DOHH2 (cell line): ENCODE measurements around the gene GNAT3.

Experiments
- H3F3A ChIP-seq: fragments of 200-600 bp; sonication (generic), shearing (Covaris generic); 2 replicates; pipeline ENCODE4 v1.6.0; 2016; ENCODE audit warnings: antibody characterized with exemption, mild to moderate bottlenecking; ENCODE audit not compliant: control insufficient read depth, insufficient read depth
- H3K27ac ChIP-seq: fragments of 200-600 bp; sonication (generic); 2 replicates; pipeline ENCODE4 v1.5.1; 2014; ENCODE audit warnings: low read depth, mild to moderate bottlenecking, low read length, moderate library complexity
- H3K27me3 ChIP-seq: fragments of 200-600 bp; sonication (generic); 2 replicates; pipeline ENCODE4 v1.6.1; 2014; ENCODE audit warnings: mild to moderate bottlenecking, low read length, mixed read lengths; ENCODE audit not compliant: control insufficient read depth
- H3K36me3 ChIP-seq: fragments of 200-600 bp; sonication (generic); 2 replicates; pipeline ENCODE4 v1.6.1; 2014; ENCODE audit warnings: mild to moderate bottlenecking, low read length, moderate library complexity, mixed read lengths; ENCODE audit not compliant: control insufficient read depth
- H3K4me1 ChIP-seq: fragments of 200-600 bp; sonication (generic); 2 replicates; pipeline ENCODE4 v1.6.1; 2014; ENCODE audit warnings: mild to moderate bottlenecking, low read length, mixed read lengths; ENCODE audit not compliant: control insufficient read depth
- H3K4me2 ChIP-seq: fragments of 200-600 bp; sonication (generic); 2 replicates; pipeline ENCODE4 v1.6.0; 2014; ENCODE audit warnings: mild to moderate bottlenecking, low read length, moderate library complexity
- H3K4me3 ChIP-seq: fragments of 200-600 bp; sonication (generic); 2 replicates; pipeline ENCODE4 v1.5.1; 2014; ENCODE audit warnings: mild to moderate bottlenecking, low read length, mixed read lengths
- H3K79me2 ChIP-seq: fragments of 200-600 bp; sonication (generic); 2 replicates; pipeline ENCODE4 v1.6.1; 2014; ENCODE audit warnings: mild to moderate bottlenecking, low read length, mixed read lengths; ENCODE audit not compliant: control insufficient read depth
- H3K9me2 ChIP-seq: fragments of 200-600 bp; sonication (generic); replicated peaks from 2 replicates; pipeline ENCODE4 v1.6.1; 2014; ENCODE audit warnings: mild to moderate bottlenecking, low read length, mixed read lengths; ENCODE audit not compliant: control insufficient read depth
- H3K9me3 ChIP-seq: fragments of 200-600 bp; sonication (generic); 2 replicates; pipeline ENCODE4 v1.6.1; 2014; ENCODE audit warnings: antibody characterized with exemption, low read length, mixed read lengths; ENCODE audit not compliant: control insufficient read depth, insufficient read depth
- H4K20me1 ChIP-seq: fragments of 200-600 bp; sonication (generic); 2 replicates; pipeline ENCODE4 v1.6.0; 2014; ENCODE audit warnings: low read depth, mild to moderate bottlenecking, antibody characterized with exemption, low read length, moderate library complexity; ENCODE audit not compliant: control insufficient read depth, insufficient read depth
- CTCF ChIP-seq: fragments of 200-600 bp; sonication (generic); IDR thresholded peaks from one replicate; pipeline ENCODE4 v1.5.1; 2014; ENCODE audit warnings: antibody characterized with exemption, mild to moderate bottlenecking, low read depth, low read length; ENCODE audit not compliant: poor library complexity, severe bottlenecking
- EZH2phosphoT487 ChIP-seq: fragments of 200-600 bp; sonication (generic); IDR thresholded peaks from 2 replicates; pipeline ENCODE4 v1.6.1; 2017; ENCODE audit warnings: borderline replicate concordance, mild to moderate bottlenecking, antibody characterized with exemption, low read length, moderate library complexity, mixed read lengths

Gene GNAT3

GRCh38 chr7:80472491-80473200 lies 39.2 kb downstream of the GNAT3 start:
- H3K9me2 ChIP-seq: no peaks in the 10 kb centered on the region
- H3K4me1 ChIP-seq: no peaks in the 10 kb centered on the region
- H3K27me3 ChIP-seq: no peaks in the 10 kb centered on the region
- TF ChIP-seq EZH2phosphoT487 (no peak), CTCF (no peak)
- no peak overlapping the region for H3K4me2 ChIP-seq
- no peaks in the 10 kb centered on the region for H3K79me2 ChIP-seq
- no peak overlapping the region for H3K4me3 ChIP-seq
- no peaks in the 10 kb centered on the region for H3F3A ChIP-seq
- H3K9me3 ChIP-seq: no peaks in the 10 kb centered on the region
- no peak overlapping the region for H3K27ac ChIP-seq
- no peaks in the 10 kb centered on the region for H3K36me3 ChIP-seq
- H4K20me1 ChIP-seq: no peaks in the 10 kb centered on the region

DNA sequence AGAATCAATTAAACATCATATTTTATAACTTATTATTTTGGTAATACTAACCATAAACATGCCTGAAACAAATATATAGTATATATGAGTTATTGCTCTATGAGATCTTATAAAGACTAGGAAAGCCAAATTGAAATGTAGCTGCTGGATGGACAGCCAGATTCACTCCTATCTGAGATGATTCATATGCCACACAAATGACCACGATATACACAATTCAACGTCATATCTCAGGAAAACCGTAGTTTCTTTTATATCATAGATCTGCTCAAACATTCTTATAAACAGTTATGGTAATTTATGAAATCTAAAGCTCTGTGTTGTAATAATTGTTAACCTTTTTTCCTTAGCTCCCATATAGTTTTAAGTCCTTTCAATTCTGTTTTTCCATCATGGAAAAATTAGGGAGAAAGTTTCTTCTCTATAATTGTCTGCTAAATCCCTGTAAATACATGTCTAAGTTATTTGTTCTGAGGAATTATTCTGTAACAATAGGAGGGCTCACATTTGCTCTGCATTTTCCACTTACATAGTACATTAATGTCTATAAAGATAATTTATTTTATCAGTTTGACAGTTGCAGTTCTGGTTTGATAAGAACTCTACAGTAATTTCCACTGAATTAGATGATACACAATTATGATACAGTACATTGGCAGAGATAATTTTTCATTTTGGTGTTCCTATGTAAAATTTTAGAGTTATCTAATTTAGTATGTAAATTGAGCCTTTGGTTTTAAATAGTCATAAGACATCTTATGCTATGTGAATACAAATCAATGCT lies 42.7 kb downstream of the GNAT3 start:
- H3K79me2 ChIP-seq: no peaks in the 10 kb centered on the region
- no peaks in the 10 kb centered on the region for H4K20me1 ChIP-seq
- no peaks in the 10 kb centered on the region for H3K27me3 ChIP-seq
- no peaks in the 10 kb centered on the region for H3K9me3 ChIP-seq
- H3K9me2 ChIP-seq: no peaks in the 10 kb centered on the region
- no peaks in the 10 kb centered on the region for H3F3A ChIP-seq
- no peak overlapping the region for H3K4me2 ChIP-seq
- no peak for TF ChIP-seq CTCF
- TF ChIP-seq EZH2phosphoT487: no peak
- no peak overlapping the region for H3K27ac ChIP-seq
- H3K36me3 ChIP-seq: no peaks in the 10 kb centered on the region
- H3K4me1 ChIP-seq: no peaks in the 10 kb centered on the region
- H3K4me3 ChIP-seq: no peak overlapping the region

DNA sequence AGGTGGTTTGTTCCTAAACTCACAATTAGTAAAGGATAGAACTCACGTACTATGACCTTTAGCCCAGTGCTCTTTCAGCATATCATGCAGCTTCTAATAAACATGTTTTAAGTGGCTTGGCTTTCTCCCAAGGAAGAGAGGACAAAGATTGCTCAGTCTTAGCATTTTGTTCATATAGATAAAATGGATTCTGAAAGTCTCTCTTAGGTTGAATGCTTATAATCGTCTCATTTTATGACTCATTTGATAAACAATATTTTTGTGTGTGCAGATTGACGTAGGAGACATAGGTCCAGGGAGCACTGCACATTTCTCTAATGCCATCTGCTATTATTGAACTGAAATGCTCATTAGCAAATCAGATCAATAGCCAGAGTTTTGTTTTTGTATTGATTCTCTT lies 44.8 kb downstream of the GNAT3 start:
- Histone ChIP-seq H3F3A (no peaks in the 10 kb centered on the region), H3K79me2 (no peaks in the 10 kb centered on the region), H3K4me1 (no peaks in the 10 kb centered on the region), H3K36me3 (no peaks in the 10 kb centered on the region), H3K9me2 (no peaks in the 10 kb centered on the region), H3K27me3 (no peaks in the 10 kb centered on the region), H3K27ac (no peak overlapping the region), H3K4me3 (no peak overlapping the region), H3K4me2 (no peak overlapping the region), H4K20me1 (no peaks in the 10 kb centered on the region), H3K9me3 (no peaks in the 10 kb centered on the region)
- TF ChIP-seq EZH2phosphoT487 (no peak), CTCF (no peak)
